Mammary epithelial cell (primary cell): ENCODE data around the gene AASDH.
"Not testable (repeated sequence)": the region's sequence is repeated elsewhere in the genome, so short reads cannot be mapped to it uniquely, and the experiment has no call there.

ENCODE experiments used
- EZH2 ChIP-seq: IDR thresholded peaks from 2 replicates; pipeline ENCODE4 v1.6.1; 2012; ENCODE audit warnings: low read length, inconsistent platforms, borderline replicate concordance
- TF ChIP-seq, protein P1 (sequence below), 2 donors: IDR thresholded peaks in 1 of 2; conservative IDR thresholded peaks in 1 of 2; 2 replicates each; pipeline ENCODE4 v1.5.1; 2011 to 2012; ENCODE audit warnings: inconsistent platforms in 2 of 2, low read length in 2 of 2, mild to moderate bottlenecking in 2 of 2, control low read depth in 1 of 2, low read depth in 1 of 2; ENCODE audit not compliant: insufficient read depth in 1 of 2; ENCODE audit errors: extremely low read depth in 1 of 2

DNA sequence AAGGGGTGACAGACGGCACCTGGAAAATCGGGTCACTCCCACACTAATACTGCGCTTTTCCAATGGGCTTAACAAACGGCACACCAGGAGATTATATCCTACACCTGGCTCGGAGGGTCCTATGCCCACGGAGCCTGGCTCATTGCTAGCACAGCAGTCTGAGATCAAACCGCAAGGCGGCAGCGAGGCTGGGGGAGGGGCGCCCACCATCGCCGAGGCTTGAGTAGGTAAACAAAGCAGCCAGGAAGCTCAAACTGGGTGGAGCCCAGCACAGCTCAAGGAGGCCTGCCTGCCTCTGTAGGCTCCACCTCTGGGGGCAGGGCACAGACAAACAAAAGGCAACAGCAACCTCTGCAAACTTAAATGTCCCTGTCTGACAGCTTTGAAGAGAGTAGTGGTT lies 24.3 kb downstream of the AASDH start:
- TF ChIP-seq, protein P1, sequence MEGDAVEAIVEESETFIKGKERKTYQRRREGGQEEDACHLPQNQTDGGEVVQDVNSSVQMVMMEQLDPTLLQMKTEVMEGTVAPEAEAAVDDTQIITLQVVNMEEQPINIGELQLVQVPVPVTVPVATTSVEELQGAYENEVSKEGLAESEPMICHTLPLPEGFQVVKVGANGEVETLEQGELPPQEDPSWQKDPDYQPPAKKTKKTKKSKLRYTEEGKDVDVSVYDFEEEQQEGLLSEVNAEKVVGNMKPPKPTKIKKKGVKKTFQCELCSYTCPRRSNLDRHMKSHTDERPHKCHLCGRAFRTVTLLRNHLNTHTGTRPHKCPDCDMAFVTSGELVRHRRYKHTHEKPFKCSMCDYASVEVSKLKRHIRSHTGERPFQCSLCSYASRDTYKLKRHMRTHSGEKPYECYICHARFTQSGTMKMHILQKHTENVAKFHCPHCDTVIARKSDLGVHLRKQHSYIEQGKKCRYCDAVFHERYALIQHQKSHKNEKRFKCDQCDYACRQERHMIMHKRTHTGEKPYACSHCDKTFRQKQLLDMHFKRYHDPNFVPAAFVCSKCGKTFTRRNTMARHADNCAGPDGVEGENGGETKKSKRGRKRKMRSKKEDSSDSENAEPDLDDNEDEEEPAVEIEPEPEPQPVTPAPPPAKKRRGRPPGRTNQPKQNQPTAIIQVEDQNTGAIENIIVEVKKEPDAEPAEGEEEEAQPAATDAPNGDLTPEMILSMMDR (conservative IDR thresholded peaks at IDR 0.05 in 1 of 2, IDR thresholded peaks at IDR 0.05 in 1 of 2; ENCODE audit: extremely low read depth in 1 of 2, insufficient read depth in 1 of 2, low read depth in 1 of 2, low read length in 2 of 2) = not testable (repeated sequence)
- TF ChIP-seq EZH2 = not testable (repeated sequence)
